ENCODE measurements around the gene IL17B. TPM values are rescaled to one million over a fixed set of nuclear protein-coding genes. Genes with fewer than 3 reads are reported as not detected.

IL17B gene
- total RNA-seq, 1 donor from 2014 or later = not detected

DNA sequence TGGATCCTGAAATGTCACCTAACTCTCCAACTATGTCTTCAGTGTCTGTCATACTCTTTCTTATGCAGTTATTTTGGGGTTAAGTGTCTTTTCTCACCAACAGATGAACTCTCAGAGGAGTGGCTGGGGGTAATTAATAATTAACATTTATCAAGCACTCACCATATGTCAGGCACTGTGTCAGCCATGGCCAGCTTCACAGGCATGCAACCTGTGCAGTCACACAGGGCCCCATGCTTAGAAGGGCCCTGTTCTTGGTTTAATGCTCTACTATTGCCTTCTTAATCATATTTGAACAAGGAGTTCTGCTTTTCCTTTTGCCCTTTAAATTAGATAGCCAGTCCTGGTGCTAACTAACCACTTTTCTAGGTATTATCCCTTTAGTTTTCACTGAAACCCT, 37.2 kb downstream of the IL17B start:
- DNase-seq = no peak
- intact Hi-C loops (cut with micrococcal nuclease) = no loop called here
- peaks cover 49% of the 10 kb centered on the region for H3K36me3 ChIP-seq
- no peak overlapping the region for H3K4me3 ChIP-seq
- H3K27ac ChIP-seq (replicated peaks) = peak overlapping the region; percentile 6
- no peaks in the 10 kb centered on the region for H3K27me3 ChIP-seq (ENCODE audit: low read depth)
- TF ChIP-seq CTCF (IDR thresholded peaks at IDR 0.05; ENCODE audit: borderline replicate concordance) = no peak
- H3K9me3 ChIP-seq (replicated peaks) = no peaks in the 10 kb centered on the region
- H3K4me1 ChIP-seq = peaks cover 21% of the 10 kb centered on the region

DNA sequence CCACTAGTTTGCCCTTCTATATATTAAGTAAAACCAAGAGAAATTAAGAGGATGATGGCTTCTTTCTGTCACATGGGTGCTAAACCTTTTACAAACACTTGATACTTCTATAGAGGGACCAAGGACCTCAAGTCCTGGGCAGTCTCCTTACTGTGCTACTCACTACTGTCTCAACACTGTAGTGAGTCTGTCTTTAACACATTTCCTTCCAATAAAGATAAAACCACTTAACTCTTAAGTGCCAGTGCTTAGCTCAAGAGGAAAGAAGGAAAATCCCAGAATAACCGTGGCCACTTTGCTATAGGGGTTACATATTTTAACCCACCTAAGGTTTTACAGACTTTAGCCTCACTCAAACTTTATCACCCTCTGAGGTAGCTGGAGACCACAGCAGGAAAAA, 38.2 kb downstream of the IL17B start:
- H3K27ac ChIP-seq (replicated peaks) = no peak overlapping the region
- no peak for TF ChIP-seq CTCF (IDR thresholded peaks at IDR 0.05; ENCODE audit: borderline replicate concordance)
- intact Hi-C loops (cut with micrococcal nuclease) = no loop called here
- H3K4me3 ChIP-seq = no peak overlapping the region
- peaks cover 14% of the 10 kb centered on the region for H3K4me1 ChIP-seq
- H3K27me3 ChIP-seq (ENCODE audit: low read depth) = no peaks in the 10 kb centered on the region
- H3K36me3 ChIP-seq = peaks cover 58% of the 10 kb centered on the region
- H3K9me3 ChIP-seq (replicated peaks) = no peaks in the 10 kb centered on the region
- no peak for DNase-seq

DNA sequence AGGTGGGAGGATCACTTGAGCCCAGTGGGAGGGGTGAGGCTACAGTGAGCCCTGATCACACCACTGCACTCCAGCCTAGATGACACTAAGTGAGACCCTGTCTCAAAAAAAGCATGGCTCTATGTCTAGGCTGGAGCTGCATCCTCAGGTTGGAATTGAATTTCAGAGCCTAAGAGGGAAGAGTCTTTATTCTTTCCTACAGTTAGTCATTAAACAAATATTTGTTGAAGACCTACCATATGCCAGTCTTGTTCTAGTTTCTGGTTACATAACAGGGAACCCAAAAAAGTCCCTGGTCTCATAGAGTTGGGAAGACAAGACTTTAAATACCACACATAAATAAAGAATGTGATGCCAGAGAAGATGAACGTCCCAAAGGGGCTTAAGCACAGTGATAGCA, 40.7 kb downstream of the IL17B start:
- peaks cover 84% of the 10 kb centered on the region for H3K36me3 ChIP-seq
- no peak overlapping the region for H3K4me3 ChIP-seq
- no peak for TF ChIP-seq CTCF (IDR thresholded peaks at IDR 0.05; ENCODE audit: borderline replicate concordance)
- H3K4me1 ChIP-seq = peaks cover 12% of the 10 kb centered on the region
- no peaks in the 10 kb centered on the region for H3K9me3 ChIP-seq (replicated peaks)
- DNase-seq = no peak
- no peaks in the 10 kb centered on the region for H3K27me3 ChIP-seq (ENCODE audit: low read depth)
- no peak overlapping the region for H3K27ac ChIP-seq (replicated peaks)
- intact Hi-C loops (cut with micrococcal nuclease) = no loop called here

GRCh38 chr5:149337736-149338135, 41.4 kb downstream of the IL17B start:
- Histone ChIP-seq H3K27me3 (ENCODE audit: low read depth) (no peaks in the 10 kb centered on the region), H3K4me3 (no peak overlapping the region), H3K27ac (replicated peaks) (no peak overlapping the region), H3K4me1 (peaks cover 12% of the 10 kb centered on the region), H3K36me3 (peaks cover 90% of the 10 kb centered on the region), H3K9me3 (replicated peaks) (no peaks in the 10 kb centered on the region)
- TF ChIP-seq CTCF (IDR thresholded peaks at IDR 0.05; ENCODE audit: borderline replicate concordance) = no peak
- no peak for DNase-seq
- intact Hi-C loops (cut with micrococcal nuclease) = no loop called here

GRCh38 chr5:149333711-149334443, 45.2 kb downstream of the IL17B start:
- Histone ChIP-seq H3K36me3 (peaks cover 95% of the 10 kb centered on the region), H3K9me3 (replicated peaks) (no peaks in the 10 kb centered on the region), H3K27ac (replicated peaks) (peak overlapping the region; percentile 23), H3K4me3 (no peak overlapping the region), H3K4me1 (peaks cover 12% of the 10 kb centered on the region), H3K27me3 (ENCODE audit: low read depth) (no peaks in the 10 kb centered on the region)
- TF ChIP-seq CTCF (IDR thresholded peaks at IDR 0.05; ENCODE audit: borderline replicate concordance) = no peak
- DNase-seq = no peak
- intact Hi-C loops (cut with micrococcal nuclease) = no loop called here

Measured in left ventricle myocardium inferior (tissue), 1 donor.